ENCODE data around the gene C12orf56.

The C12orf56 gene

GRCh38 chr12:64411427-64411826 is 20.9 kb upstream of the C12orf56 start:
- Histone ChIP-seq H3K36me3 (peaks cover 48% of the 10 kb centered on the region), H3K4me1 (ENCODE audit: control insufficient read depth in 1 of 2, insufficient read depth in 1 of 2, low read depth in 1 of 2, low read length in 1 of 2) (no peaks in the 10 kb centered on the region), H3K4me3 (ENCODE audit: low read depth in 1 of 2, low read length in 1 of 2) (no peak overlapping the region), H3K9me3 (no peaks in the 10 kb centered on the region), H3K27me3 (no peaks in the 10 kb centered on the region), H3K27ac (no peak overlapping the region)
- no peak for TF ChIP-seq CTCF (IDR thresholded peaks at IDR 0.05)

DNA sequence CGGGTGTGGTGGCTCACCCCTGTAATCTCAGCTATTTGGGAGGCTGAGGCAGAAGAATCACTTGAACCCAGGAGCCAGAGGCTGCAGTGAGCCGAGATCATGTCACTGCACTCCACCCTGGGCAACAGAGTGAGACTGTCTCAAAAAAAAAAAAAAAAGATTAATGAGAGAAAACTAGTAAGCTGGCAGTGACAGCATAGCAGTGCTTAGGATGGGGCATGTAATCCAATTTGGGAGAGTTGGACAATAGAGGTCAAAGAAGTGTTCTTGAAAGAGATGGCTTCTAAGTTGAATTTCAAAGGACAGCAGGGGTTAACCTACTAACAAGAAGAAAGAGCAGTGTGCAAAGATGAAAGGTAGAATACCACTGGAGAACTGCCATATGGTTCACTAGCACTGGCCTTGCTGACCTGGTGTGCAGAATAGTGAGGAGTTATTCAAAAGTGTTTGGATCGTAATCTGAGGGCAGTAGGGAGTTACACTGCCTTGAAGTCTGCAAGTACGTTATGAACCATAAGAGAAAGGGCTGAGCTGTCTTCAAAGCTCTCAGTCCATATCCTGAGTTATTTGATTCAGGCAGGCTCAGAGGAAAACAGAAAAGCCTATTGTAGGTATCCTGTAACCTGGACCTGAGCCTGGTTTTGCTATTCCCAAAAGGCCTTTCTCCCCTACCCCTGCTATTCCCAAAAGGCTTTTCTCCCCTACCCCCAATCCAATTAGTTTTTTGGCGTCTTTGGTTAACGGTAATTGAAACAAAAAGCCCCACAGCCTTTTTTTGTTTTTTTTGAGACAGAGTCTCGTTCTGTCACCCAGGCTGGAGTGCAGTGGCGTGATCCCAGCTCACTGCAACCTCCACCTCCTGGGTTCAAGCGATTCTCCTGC is 17.0 kb upstream of the C12orf56 start:
- H3K27ac ChIP-seq, result no peak overlapping the region
- no peak overlapping the region for H3K4me3 ChIP-seq (ENCODE audit: low read depth in 1 of 2, low read length in 1 of 2)
- TF ChIP-seq CTCF (IDR thresholded peaks at IDR 0.05), result no peak
- H3K27me3 ChIP-seq, result no peaks in the 10 kb centered on the region
- H3K4me1 ChIP-seq (ENCODE audit: control insufficient read depth in 1 of 2, insufficient read depth in 1 of 2, low read depth in 1 of 2, low read length in 1 of 2), result peaks cover 14 to 15% of the 10 kb centered on the region in 2 experiments
- peaks cover 16% of the 10 kb centered on the region for H3K36me3 ChIP-seq
- H3K9me3 ChIP-seq, result no peaks in the 10 kb centered on the region

- Histone ChIP-seq H3K4me1 (ENCODE audit: control insufficient read depth in 1 of 2, insufficient read depth in 1 of 2, low read depth in 1 of 2, low read length in 1 of 2) (peaks cover 14 to 15% of the 10 kb centered on the region in 2 experiments), H3K36me3 (no peaks in the 10 kb centered on the region)
- no peak for TF ChIP-seq CTCF (IDR thresholded peaks at IDR 0.05)
These were observed 14.1 kb upstream of the C12orf56 start for GRCh38 chr12:64404470-64405256.

GRCh38 chr12:64403707-64404469 is 13.3 kb upstream of the C12orf56 start, which contains the start of gene XPOT:
XPOT (plus strand) TSS chr12:64404392; CDS start chr12:64410036, 5,644 bp downstream.
- peak within 1 kb of the TSS; percentile 92 for H3K27ac ChIP-seq
- H3K27me3 ChIP-seq, result peaks cover 6% of the 10 kb centered on the region
- H3K4me3 ChIP-seq (ENCODE audit: low read depth in 1 of 2, low read length in 1 of 2), result peak within 1 kb of the TSS; percentile 86 to 89
- peak; percentile 13 for TF ChIP-seq CTCF (IDR thresholded peaks at IDR 0.05)
- H3K36me3 ChIP-seq, result no peaks in the 10 kb centered on the region
- H3K4me1 ChIP-seq (ENCODE audit: control insufficient read depth in 1 of 2, insufficient read depth in 1 of 2, low read depth in 1 of 2, low read length in 1 of 2), result peaks cover 14 to 15% of the 10 kb centered on the region in 2 experiments
- H3K9me3 ChIP-seq, result no peaks in the 10 kb centered on the region

More at GRCh38 chr12:64404470-64405256, 14.1 kb upstream of the C12orf56 start:
- peak overlapping the region; percentile 86 to 89 for H3K4me3 ChIP-seq (ENCODE audit: low read depth in 1 of 2, low read length in 1 of 2)
- peak overlapping the region; percentile 92 for H3K27ac ChIP-seq
- H3K9me3 ChIP-seq, result no peaks in the 10 kb centered on the region
- H3K27me3 ChIP-seq, result peaks cover 6% of the 10 kb centered on the region

DNA sequence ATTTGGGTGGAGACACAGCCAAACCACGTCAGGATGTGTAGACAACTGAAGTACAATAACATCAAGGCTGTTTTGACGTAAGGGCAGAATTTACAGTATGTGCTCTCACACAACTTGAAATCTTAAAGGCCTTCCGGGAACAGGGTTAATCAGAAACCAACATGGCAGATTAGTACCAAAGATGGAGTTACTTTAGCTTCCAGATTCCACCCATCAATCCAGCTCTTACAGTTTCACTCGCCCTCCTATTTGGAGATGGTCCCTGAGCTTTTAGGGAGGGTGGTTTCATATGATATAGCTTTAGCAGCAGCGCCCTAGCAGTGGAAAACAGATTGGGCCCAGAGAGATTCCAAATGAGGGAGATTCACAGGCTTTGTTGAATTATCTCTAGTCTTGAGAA is 11.6 kb upstream of the C12orf56 start:
- no peak overlapping the region for H3K4me3 ChIP-seq (ENCODE audit: low read depth in 1 of 2, low read length in 1 of 2)
- no peaks in the 10 kb centered on the region for H3K36me3 ChIP-seq
- no peak for TF ChIP-seq CTCF (IDR thresholded peaks at IDR 0.05)
- H3K27me3 ChIP-seq, result peaks cover 6% of the 10 kb centered on the region
- no peaks in the 10 kb centered on the region for H3K9me3 ChIP-seq
- peaks cover 14 to 15% of the 10 kb centered on the region in 2 experiments for H3K4me1 ChIP-seq (ENCODE audit: control insufficient read depth in 1 of 2, insufficient read depth in 1 of 2, low read depth in 1 of 2, low read length in 1 of 2)
- no peak overlapping the region for H3K27ac ChIP-seq

All from neutrophil (primary cell).